Stimulated activated CD4-positive, alpha-beta T cell treated with anti-CD3 and anti-CD28 coated beads, TNF-alpha, amount 100 ng/mL, for 24 hours (primary cell): Measurements from ENCODE around the gene STRN3.
"Not testable (repeated sequence)": the region's sequence is repeated elsewhere in the genome, so short reads cannot be mapped to it uniquely, and the experiment has no call there.

Source experiments
- DNase-seq, 3 experiments: peaks; one replicate each; pipeline ENCODE4 v3.0.0-alpha.2; 2020; ENCODE audit warnings: low read depth in 3 of 3

STRN3 gene

DNA sequence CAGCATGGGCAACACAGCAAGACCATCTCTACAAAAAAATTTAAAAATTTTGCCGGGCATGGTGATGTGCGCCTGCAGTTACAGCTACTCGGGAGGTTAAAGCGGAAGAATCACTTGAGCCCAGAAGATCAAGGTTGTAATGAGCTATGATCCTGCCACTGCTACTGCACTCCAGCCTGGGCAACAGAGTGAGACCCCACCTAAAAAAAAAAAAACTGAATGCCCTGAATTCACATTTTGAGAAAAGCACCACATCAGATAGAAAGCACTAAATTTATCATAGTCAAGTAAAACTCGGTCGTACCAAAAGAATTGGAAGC, 24.9 kb downstream of the STRN3 start:
- DNase-seq: no peak

DNA sequence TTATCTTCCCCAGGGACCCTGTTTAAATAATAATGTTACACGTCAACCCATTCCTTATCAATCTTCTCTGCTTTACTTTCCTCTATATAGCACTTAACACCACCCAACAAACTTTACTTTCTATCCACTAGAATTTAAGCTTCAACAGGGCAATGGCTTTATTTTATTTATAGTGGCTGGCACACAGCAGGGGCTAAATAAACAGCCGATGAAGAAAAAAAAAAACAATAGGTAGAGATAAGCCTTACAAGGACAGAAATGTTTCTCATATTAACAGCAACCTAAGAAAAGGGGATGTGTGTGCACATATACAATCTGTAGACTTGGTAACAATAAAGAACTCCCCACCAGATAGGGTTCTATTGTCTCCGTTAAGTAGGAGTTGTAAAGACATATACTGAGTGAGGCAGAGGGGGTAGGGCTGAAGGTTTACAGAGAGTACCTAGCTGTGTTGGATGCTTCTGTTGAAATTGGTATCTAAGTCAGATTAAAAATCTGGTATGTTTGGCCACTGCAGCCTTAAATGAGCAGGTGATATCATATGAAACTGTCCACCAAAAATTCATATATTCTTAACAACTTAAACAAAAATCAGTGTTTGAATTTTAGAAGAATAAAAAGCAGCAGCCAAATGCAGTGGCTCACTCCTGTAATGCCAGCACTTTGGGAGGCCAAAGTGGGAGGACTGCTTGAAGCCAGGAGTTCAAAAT, 25.4 kb downstream of the STRN3 start:
- no peak for DNase-seq

DNA sequence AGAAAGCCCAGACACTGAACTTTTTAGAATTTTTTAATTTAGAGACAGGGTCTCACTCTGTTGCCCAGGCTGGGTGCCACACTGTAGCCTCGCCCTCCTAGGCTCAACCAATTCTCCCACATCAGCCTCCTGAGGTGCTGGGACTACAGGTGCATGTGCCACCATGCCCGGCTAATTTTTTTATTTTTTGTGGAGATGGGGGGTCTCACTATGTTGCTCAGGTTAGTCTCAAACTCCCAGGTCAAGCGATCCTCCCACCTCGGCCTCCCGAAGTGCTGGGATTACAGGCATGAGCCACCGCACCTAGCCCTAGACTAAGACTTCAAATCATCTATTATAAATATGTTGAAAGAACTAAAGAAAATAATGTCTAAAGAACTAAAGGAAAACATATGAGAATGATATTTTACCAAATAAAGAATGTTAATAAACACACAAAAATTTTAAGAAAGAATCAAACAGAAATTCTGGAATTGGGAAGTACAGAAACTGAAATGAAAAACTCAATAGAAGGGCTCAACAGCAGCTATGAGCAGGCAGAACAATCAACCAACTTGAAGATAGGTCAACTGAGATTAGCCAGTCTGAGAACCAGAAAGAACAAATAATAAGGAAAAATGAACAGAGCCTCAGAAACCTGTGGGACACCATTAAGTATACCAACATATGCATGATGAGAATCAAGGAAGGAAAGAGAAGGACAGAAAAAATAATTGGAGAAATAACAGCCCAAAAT, 27.0 kb downstream of the STRN3 start:
- DNase-seq: no peak

DNA sequence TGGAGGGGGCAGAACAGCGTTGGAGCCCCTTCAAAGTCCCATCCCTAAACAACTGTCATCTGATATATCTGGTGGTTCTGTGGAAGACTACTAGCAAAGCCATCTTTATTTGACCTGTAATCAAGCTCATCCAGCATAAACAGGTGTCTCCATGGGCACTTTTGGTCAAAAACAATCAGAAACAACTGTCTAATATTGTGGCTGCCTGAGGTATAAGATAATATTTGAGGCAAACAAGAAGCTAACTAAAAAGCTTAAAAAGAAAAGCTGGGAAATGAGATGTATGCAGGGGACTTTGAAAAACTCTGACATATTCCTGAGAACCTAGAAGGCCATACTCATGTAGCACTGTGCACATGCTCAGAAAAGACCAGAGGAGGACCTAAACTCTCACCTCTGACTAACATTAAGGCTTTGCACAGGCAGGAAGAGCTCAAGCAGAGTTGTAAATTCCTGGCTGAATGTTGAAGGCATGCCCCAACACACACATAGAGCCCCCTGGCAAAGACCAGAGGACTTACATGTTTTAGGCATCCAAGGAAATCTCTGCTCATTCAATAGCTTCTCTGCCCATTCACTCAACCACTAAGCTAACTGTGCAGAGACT, 28.0 kb downstream of the STRN3 start:
- no peak for DNase-seq

DNA sequence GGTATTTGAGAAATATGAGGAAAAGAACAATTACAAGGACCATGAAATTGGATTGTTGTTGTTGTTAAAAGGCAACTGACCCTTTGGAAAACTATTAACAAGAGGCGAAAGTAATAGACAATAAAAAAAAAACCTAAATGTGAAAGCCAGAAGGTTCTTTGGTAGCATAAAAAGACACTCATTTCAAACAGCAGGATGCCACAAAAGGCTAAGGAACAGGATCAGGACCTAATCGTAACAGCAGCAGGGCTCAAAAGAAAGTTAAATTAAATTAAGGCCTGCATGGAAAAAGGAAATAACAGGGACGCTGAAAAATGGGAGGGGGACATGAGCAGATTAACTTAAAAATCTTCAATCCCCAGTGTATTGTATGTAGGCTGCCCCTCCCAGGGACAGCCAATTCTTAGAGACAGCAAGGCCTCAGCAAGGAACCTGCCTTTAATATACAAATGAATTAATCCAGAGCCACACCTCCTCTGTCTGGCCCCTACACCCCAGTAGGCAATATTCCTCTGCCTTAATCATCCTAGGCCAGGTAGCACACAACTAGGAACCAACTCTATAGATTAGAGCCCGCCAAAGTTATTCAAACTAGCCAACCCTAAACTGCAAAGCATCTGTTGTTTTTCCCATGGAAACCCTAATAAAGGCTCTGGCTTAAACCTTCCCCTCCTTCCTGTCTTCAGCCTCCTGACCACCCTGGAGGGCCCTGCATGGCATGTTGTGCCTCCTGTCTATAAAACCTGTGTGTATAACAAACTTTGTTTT, 29.1 kb downstream of the STRN3 start:
- DNase-seq: no peak

DNA sequence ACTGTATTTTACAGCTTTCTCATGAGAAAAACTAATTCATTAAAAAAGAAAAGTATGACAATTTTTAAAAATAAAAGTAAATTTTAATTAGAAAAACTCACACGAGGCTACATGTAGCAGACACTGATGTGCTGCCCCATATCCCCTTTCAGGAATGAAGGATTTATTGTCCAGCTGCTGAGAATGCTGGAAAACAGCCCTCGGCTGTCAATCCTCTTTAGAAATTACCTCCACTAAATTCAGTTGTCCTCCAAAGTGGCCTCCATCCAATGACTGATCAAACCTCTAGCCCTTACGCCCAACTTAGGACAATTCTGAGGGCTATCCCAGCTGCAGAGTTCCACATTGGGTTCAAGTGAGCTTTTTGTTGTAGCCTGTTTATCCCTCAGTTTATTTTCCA, 30.5 kb downstream of the STRN3 start:
- DNase-seq: no peak

DNA sequence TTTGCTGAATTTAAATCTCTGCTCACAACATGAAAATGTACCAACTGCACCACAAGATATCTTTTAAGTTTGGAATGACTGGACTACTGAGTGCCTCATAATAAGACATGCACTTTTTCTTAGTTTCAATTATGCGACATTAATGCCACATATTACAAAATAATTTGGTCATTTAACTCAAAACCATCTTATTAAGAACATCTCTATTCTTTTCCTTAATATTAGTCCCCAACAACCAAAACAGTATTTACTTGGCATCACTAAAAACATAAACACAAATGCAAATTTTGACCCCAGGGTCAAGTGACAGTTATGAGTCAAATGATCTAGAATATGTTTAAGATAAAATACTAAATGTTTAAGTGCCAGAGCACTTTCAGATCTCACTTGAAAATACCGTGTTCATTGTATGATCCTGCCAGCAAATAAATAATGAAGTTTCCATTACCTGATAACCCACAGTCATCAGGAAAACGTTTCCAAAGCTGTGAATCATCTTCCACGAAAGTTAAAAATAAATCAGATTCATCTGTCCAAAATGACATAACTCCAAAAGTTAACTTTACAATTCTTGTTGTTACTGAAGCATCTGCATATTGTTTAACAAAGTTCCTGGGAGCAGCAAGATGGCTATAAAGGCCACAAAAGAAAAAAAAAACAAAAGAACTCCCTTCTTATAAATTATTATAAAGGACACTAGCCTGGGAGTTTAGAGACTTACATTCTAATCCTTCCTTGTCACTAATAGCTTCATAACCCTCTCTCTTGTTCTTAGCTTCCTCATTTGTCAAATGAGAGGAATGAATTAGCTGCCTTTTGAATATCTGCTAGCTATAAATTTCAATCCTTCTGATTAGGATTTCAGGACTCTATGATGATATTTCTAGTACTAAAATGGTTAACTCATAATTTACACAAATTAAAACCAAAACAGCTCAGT, 31.2 kb downstream of the STRN3 start:
- no peak for DNase-seq

DNA sequence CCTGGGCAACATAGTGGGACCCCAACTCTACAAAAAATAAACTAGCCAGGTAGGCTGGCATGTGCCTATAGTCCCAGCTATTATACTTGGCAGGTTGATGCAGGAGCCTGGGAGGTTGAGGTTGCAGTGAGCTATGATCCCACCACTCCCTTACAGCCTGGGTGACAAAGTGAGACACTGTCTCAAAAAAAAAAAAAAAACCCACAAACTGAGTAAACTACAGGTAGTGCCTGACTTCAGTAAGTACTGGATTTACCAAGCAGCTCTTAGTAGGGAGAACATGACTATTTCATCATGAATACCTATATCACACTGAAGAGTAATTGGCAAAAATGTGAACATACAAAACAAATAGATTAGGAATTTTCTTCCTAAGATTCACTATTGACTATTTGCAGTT, 33.1 kb downstream of the STRN3 start:
- no peak for DNase-seq

DNA sequence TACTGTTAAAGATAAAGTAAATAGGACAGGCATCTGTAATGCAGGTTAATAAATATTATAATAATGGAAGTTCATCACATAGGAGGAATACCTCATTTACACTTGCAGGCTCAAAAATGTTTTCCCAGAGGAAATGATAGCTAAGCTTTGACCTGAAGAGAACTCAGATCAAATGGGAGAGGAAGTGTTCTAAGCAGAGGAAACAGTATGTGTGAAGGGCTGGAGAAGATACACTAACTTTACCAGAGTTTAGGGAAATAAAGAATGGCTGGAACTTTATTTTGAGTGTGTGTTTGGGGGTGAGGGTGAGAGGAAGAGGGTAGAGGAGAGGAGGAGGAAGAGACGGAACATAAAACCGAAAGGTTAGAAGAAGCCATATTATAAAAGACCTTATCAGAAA, 34.8 kb downstream of the STRN3 start:
- DNase-seq: no peak

DNA sequence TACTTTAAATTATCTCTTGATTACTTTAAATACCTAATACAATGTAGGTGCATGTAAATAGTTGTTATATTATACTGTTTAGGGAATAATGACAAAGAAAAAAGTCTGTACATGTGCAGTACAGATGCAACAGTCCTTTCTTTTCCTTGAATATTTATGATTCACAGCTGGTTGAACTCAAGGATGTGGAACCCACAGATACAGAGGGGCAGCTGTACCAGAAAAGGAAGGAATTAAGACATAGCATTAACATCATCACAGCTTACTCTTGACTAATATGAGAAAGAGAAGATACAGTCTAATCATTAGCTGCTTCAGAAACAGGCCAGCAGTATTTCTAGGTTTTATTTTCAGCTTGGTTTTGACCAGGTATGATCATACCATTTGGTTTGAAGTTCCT, 35.4 kb downstream of the STRN3 start:
- DNase-seq: no peak

DNA sequence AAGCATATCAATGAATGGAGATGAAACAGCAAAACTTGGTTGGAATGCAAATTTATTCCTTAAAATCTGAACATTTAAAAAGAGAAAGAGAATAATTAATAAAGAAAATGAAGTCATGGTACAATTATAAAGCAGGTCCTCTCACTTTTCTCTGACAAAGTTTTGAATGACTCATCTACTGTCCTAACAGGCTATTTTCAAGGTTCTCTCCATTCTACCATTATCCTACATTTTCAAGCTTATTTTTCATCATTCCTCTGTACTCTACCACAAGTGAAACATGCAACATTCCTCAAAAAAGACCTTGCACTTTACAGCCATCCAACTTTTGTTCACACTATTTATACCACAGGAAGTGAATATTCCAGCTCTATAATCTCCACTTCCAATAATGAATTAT, 37.7 kb downstream of the STRN3 start:
- no peak for DNase-seq

DNA sequence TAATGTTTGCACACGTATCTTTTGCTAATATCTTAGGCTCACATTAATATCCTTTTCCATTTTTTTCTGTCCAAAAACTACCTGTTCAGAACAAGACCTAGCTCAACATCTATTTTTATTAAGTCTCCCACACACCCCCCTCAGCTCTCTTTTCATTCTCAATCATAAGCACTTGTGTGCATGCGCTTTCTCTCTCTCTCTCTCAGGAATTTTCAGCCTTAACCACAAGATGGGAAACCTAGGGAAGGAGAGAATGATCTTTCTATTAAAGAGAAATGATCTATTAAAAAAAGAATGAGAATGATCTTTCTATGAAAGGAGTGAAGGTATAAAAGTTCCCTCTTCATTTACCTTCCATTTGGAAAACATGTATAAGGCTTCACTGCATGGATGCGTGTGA, 40.4 kb downstream of the STRN3 start:
- no peak for DNase-seq

DNA sequence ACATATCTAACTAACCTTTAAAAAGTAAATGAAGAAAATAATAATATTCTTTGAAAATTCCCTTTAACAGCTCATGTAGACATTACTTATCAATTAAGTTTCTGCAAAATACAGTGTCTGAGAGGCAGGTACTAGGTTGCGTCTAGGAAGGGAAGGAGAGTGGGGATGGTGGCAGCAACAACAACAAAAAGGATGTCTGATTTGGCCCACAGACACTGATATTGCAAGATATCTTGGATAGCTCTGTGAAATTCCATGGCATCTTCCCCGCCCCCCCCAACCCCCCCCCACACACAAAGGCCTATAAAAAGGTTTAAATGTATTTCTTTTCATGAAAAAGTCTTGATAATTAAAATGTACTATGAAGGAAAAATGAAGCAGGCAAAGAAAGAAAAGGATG, 42.3 kb downstream of the STRN3 start:
- DNase-seq: no peak

DNA sequence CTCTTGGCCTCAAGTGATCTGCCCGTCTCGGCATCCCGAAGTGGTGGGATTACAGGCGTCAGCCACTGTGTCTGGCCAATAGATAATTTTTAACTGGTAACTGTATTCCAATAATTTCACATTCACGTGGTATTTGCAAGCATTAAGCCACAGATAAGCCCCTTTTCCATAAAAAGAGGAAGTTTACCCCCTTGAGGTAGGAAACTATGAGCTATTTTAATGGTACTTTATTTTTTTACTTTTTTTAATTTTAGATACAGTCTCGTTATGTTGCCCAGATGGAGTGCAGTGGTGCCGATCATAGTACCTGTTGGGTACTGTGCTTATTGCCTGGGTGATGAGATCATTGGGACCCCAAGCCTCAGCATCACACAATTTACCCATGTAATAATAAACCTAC, 43.6 kb downstream of the STRN3 start:
- no peak for DNase-seq

DNA sequence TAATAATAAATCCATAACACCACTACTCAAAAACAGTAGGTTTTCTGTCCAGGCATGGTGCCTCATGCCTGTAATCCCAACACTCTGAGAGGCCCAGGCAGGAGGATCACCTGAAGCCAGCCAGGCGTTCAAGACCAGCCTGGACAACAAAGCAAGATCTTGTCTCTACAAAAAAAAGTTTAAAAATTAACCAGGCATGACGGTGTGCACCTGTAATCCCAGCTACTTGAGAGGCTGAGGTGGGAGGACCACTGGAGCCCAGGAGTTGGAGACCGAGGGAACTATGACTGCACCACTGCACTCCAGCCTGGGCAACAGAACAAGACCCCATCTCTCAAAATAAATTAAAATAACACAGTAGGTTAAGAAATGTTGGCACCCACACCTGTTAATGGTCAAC, 45.2 kb downstream of the STRN3 start:
- DNase-seq: no peak

DNA sequence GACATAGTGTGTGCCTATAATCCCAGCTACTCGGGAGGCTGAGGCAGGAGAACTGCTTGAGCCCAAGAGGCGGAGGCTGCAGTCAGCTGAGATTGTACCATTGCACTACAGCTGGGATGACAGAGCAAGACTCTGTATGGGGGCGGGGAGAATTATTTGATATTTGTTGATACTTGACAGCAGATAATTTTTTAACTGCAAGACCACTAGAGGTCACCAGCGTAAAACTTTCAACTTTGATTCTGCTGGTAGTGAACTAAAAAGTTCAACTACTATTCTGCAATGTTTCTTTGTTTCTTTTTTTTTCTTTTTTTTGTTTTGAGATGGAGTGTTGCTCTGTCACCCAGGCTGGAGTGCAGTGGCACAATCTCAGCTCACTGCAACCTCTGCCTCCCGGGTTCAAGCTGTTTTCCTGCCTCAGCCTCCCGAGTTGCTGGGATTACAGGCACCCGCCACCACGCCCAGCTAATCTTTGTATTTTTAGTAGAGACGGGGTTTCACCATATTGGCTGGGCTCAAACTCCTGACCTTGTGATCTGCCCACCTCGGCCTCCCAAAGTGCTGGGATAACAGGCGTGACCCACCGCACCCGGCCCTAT, 46.0 kb downstream of the STRN3 start:
- peak in 1 of 3 experiments; percentile 27 for DNase-seq

DNA sequence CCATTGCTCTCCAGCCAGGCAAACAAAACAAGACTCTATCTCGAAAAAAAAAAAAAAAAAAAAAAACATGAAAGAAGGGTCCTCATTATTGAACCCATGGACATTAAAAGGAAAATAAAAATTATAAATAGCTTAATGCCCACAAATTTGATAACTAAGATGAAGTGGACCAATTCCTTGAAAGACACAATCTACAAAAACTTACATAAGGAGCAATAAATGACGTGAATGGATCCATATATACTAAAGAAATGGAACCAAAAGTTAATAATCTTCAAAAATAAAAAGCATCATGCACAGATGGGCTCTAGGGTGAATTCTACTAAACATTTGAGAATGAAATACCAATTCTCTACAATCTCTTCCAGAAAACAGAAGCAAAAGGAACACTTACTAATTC, 48.4 kb downstream of the STRN3 start:
- DNase-seq: no peak

DNA sequence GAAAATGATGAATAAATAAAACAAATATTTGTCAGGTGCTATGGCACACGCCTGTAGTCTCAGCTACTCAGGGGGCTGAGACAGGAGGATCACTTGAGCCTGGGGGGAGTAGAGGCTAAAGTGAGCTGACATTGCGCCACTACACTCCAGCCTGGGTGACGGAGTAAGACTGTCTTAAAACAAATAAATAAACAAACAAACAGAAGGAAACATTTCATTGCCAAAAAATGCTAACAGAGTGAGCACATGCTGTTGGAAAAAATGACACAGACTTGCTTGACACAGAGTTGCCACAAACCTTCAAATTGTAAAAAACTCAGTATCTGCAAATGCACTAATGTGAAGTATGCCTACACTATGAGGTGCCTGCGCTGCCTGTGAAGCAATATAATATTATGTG, 51.6 kb downstream of the STRN3 start:
- no peak for DNase-seq

DNA sequence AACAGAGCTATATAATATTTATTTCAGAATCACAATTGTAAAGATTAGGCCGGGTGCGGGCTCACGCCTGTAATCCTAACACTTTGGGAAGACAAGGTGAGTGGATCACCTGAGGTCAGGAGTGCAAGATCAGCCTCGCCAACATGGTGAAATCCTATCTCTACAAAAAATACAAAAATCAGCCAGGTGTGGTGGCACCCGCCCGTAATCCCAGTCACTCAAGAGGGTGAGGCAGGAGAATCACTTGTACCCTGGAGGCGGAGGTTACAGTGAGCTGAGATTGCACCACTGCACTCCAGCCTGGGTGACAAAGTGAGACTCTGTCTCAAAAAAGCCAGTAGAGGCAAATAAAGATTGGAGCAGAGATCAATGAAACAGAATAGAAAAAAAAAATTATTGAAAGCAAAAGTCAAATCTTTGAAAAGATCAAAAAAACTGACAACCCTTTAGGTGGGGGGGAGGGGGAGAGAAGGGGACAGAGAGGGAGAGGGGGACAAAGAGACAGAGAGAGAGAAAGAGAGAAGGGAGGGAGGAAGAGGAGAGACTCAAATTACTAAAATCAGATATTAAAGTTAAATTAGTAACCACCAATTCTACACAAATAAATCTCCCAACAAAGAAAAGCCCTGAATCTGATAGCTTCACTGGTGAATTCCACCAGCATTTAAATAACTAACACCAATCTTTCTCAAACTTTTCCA, 53.1 kb downstream of the STRN3 start:
- no peak for DNase-seq

DNA sequence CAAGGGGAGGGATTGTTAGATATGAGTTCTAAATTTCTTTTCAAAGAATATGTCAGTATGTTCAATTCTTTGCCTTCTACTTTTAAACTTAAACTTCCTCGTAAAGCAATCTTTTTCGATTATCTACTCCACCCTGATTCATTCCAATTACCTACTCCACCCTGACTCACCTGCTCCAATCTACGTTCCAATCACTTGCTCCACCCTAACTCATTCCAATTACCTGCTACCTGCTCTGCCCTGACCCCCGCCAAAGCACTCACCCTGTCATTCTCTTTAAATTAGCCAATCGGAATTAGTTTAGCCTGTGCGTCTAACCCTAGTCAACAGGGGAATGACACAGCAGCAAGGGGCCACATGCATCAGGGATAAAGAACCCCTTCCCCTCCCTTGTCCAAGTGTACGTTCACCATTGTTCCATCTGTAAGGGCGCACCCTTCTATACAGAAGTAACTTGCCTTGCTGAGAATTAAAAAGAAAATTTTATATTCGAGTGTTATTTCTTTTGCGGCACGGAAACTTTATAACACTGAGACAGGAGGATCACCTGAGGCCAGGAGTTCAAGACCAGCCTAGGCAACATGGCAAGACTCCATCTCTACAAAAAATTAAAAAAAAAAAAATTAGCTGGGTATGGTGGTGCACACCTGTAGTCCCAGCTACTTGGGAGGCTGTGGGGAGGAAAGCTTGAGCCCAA, 54.0 kb downstream of the STRN3 start:
- DNase-seq: not testable (repeated sequence)
